Globus pallidus (tissue), 1 donor: ENCODE measurements around the gene GM2A.
"Not testable (repeated sequence)": the region's sequence is repeated elsewhere in the genome, so short reads cannot be mapped to it uniquely, and the experiment has no call there.

Experiments used
- DNase-seq: peaks from one replicate; pipeline ENCODE4 v3.0.0-alpha.2; 2015; ENCODE audit warnings: low spot score

The GM2A gene

GRCh38 chr5:151288180-151288579 lies 35.2 kb downstream of the GM2A start:
- no peak for DNase-seq

- DNase-seq = no peak
Measured at GRCh38 chr5:151293624-151294023, 40.6 kb downstream of the GM2A start.

- no peak for DNase-seq
Measured at GRCh38 chr5:151295138-151295537, 42.2 kb downstream of the GM2A start.

GRCh38 chr5:151295791-151296477 lies 42.9 kb downstream of the GM2A start:
- DNase-seq = no peak

GRCh38 chr5:151296478-151296830 lies 43.5 kb downstream of the GM2A start:
- DNase-seq = no peak

DNA sequence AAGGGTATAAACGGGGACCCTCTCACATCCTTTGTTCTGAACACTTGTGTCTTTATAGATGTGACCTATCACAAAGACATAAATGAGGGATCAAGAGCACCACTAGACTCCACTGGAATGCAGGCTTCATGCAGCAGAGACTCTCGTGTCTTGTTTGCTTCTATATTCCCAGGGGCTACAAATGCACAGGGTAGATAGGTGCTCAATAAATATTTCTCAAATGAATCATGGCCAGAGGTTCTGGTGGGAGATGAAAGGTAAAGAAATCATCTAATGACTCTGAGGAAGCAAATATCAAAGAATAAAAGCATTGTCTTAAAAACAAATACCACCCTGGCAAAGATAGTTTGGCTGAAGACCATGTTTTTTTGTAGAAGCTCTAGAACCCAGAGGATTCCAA lies 44.0 kb downstream of the GM2A start:
- DNase-seq = no peak

DNA sequence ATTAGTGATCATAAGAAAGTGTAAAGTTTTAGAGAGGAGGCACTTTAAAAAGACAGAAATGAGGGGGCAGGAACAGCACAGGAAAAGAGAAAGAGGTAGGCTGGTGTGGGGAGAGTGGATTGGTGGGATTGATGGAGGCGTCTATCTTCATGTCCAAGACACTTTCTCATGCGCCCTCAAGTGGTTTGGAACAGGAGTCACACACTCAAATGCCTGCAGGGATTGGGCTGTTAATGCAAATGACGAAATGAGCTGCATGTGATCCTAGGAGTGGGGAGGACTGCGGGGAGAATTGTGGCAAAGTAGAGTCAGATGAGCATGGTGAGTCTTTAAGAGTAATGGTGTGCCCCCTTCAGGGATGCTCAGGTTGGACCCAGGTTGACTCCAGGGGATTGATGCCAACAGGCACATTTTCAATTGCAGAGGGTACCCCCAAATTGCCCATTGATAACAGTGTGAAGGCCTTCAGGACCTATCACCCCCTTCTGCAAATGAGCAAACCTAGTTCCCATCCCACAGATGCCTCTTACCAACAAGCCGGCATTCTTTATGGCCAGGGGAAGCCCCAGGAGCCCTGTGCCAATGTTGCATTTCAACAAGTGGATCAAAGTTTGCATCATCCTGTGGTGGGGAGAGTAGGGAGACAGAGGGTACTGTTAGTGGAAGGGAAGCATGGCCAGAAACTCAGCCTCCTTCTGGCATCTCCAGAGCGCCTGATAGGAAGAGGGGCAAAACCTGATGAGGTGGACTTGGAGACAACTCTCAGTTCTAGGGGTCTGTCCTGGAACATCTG lies 45.3 kb downstream of the GM2A start:
- DNase-seq = peak; percentile 11

GRCh38 chr5:151303666-151304065 lies 50.7 kb downstream of the GM2A start, which contains the start of gene SLC36A3:
Gene SLC36A3, minus strand, starts transcription at chr5:151303766. Its CDS starts 412 bp downstream, at chr5:151303354.
- no peak for DNase-seq

DNA sequence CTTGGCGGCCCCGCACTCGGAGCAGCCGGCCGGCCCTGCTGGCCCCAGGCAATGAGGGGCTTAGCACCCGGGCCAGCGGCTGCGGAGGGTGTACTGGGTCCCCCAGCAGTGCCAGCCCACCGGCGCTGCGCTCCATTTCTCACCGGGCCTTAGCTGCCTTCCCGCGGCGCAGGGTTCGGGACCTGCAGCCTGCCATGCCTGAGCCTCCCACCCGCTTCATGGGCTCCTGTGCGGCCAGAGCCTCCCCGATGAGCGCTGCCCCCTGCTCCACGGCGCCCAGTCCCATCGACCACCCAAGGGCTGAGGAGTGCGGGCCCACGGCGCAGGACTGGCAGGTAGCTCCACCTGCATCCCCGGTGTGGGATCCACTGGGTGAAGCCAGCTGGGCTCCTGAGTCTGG lies 56.3 kb downstream of the GM2A start:
- DNase-seq = not testable (repeated sequence)

GRCh38 chr5:151309821-151310220 lies 56.8 kb downstream of the GM2A start:
- not testable (repeated sequence) for DNase-seq

DNA sequence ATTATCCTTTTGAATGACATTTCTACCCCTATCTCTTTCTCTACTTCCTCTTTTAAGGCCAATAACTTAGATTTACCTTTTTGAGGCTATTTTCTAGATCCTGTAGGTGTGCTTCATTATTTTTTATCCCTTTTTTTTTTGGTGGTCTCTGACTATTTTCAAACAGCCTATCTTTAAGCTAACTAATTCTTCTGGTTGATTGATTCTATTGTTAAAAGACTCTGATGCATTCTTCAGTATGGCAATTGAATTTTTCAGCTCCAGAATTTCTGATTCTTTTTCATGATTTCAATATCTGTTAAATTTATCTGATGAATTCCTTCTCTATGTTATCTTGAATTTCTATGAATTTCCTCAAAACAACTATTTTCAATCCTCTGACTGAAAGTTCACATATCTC lies 57.9 kb downstream of the GM2A start:
- DNase-seq = no peak

DNA sequence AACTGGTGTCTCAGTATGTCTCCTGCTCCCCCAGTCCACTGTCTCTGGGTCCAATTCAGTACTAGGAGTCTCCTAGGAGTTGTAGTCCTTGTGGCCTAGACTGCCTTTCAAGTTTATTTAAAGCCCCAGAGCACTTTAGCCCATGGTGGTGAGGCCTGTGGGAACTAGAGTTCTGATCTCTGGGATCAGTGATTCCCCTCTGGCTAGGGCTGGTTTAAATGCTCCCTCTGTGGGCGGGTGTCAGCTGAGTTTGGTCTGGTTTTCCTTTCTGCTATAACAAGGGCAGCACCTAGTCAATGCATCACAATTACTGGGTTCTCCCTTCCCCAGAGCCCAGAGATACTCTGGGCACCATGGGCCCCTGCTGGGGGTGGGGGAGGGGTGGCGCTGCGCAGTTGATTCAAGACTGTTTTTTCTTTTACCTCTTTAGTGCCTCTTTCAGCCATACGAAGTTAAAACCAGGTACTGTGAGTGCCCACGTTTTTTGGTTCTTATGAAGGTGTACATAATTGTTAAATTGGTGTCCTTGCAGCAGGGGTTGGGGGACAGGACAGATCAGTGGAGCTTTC lies 59.9 kb downstream of the GM2A start:
- DNase-seq = no peak

- DNase-seq = no peak
Measured at GRCh38 chr5:151313357-151313756, 60.4 kb downstream of the GM2A start.

- DNase-seq = peak; percentile 41
Measured at GRCh38 chr5:151315998-151316597, 63.1 kb downstream of the GM2A start.

GRCh38 chr5:151317871-151318270 lies 64.9 kb downstream of the GM2A start:
- DNase-seq = no peak

DNA sequence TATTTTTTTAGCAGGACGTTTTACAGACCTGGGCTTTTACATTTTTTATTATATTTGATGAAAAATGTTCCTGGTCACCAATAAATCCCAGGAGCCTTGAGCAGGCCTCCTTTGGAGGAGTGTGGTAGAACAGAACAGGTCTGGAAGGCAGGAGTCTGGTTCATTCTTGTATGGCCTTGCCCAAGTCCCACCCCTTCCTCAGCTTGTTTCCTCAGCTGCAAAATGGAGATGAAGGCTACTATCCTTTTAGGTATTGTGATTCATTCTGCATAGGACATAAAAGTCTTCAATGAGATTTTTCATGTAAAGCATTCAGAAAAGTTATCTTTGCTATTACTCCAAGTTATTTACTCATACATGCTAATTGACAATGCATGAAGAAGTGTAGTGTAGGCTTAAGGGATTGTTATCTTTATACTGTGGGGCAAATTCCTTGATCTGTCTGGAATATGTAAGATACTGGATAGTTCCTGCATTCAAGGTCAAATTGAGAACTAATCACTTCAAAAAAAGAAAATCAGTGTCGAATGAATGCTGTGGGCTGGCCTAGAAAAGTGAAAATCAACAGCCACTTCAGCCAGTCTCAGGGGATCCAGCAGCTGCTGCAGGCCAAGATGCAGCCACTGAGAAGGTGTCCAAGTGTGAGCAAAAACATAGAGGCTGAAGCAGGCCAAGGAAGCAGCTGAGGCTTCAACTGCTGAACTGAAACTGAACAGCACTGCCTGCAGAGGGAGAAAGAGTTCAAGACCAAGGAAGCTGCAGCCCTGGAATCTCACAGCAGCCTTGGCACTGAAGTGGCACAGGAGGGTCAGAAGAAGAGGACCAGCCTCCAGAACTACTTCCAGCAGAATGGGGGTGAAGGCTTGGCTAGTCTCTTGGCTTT lies 66.1 kb downstream of the GM2A start:
- peak; percentile 26 for DNase-seq
